GOT3 (cell line): ENCODE measurements around the gene BCL2L11.

Experiments used
- DNase-seq: peaks from one replicate; lab custom pipeline; 2025; ENCODE audit warnings: mixed read lengths; lab: John Stamatoyannopoulos, UW

BCL2L11 gene

DNA sequence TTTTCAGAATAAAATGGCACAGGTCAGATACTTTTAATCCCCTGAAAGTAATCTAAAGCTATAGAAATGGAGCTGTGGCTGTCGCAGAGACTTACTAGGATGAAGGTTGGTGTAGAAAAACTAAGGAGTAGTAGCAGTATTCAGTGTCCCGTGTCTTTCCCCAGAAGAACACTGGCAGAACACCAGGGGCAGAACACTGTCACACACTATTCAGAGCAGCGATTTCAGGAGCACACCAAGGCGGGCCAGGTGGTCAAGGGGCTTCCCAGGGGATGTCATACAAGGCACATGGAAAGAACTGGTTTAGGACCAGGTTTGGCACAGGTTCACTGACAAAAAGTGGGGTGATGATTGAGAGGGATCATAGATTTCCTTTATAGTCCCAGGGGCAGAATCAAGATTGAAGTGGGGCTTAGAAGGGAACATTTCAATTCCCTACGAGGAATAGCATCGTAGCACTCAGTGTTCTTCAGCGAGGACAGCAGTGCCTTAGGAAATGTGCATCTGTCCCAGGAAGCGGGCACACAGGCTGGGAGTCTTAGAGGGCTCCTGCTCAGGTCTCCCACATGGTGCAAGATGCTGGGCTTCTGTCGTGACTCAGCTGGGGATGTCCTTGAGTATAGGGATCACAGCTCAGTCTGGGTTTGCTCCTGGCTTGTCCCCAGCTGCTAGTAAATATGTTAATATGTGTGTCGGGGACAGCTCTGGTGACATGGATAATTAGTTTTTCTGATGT is 22.6 kb downstream of the BCL2L11 start:
- DNase-seq = no peak

DNA sequence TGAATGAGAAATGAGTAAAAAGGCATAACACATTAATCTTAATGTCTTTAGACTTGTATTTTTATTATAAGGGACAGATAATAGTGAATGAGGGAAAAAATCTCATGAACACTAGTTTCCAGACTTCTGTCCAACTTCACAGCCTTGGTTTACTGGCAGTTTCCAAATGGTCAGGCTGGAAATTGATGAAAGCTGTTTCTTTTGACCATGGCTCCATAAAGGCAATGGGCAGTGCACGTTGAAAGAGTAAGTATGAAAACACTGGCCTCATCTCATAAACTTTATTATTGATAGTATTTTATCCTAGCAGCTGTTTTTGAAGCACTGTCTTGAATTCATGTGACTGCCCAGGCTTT is 23.1 kb downstream of the BCL2L11 start:
- DNase-seq = no peak

- DNase-seq = no peak
Observed at GRCh38 chr2:111145103-111145760, 24.5 kb downstream of the BCL2L11 start.

DNA sequence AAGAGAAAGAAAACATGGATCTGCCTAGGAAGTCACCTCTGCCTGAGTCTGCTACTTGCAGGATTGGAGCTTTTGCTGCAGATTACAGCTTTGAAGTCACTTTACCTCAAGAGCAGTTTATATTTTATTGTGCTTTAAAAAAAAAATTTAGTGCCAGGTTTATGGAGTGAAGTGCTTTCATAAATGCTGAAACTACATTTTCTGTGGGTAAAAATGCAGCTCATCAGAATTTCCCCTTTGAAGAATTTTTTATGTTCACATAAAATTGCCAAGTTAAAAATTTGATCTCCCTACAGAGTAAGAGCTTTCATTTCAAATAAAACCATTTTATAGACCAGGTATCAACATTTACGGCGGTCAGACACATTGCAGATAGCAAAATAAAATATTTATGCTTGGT is 25.2 kb downstream of the BCL2L11 start:
- DNase-seq = no peak

- no peak for DNase-seq
Observed at GRCh38 chr2:111148225-111148873, 27.6 kb downstream of the BCL2L11 start.

GRCh38 chr2:111148925-111149324 is 28.2 kb downstream of the BCL2L11 start:
- DNase-seq = no peak

DNA sequence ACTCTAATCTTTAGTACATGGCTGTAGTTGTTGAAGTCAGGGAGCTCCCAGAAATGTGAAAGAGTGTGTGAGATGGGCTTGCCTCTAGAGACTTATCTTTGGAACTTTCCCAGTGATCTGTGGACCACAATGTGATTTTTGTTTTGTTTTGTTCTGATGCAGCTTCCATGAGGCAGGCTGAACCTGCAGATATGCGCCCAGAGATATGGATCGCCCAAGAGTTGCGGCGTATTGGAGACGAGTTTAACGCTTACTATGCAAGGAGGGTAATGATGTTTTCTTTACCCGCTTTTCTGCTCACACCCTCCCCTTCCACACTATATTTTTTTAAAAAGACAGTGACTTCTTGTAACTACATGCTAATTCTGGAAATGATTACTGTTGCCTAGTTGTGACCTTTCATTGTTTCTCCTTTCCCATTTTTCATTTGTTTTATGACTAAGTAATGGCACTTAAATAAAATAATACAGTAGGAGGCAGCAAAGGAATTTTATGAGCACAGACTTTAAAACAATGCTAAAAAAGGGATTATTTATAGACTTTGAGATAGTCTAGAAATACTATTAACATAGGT is 29.3 kb downstream of the BCL2L11 start:
- no peak for DNase-seq

- DNase-seq = no peak
Observed at GRCh38 chr2:111154758-111155157, 34.0 kb downstream of the BCL2L11 start.

DNA sequence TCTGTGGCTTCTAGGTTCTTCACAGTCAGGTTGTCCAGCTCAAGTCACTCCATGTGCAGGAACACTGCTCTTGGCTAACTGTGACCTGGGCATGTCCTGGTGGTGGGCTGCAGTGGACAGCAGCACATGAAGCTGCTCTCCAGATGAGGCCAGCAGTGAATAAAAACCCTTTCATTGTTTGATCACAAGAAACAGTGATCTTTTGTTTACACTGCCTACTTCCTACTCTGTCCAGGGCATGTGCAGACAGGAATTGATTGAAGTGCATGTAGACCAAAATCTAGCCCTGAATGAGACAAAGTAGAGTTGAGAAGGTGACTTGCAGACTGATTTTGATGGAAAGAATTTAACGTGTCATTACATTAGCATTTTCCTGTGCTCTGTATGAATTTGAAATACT is 34.9 kb downstream of the BCL2L11 start:
- DNase-seq = no peak

GRCh38 chr2:111156529-111156928 is 35.8 kb downstream of the BCL2L11 start:
- DNase-seq = no peak

DNA sequence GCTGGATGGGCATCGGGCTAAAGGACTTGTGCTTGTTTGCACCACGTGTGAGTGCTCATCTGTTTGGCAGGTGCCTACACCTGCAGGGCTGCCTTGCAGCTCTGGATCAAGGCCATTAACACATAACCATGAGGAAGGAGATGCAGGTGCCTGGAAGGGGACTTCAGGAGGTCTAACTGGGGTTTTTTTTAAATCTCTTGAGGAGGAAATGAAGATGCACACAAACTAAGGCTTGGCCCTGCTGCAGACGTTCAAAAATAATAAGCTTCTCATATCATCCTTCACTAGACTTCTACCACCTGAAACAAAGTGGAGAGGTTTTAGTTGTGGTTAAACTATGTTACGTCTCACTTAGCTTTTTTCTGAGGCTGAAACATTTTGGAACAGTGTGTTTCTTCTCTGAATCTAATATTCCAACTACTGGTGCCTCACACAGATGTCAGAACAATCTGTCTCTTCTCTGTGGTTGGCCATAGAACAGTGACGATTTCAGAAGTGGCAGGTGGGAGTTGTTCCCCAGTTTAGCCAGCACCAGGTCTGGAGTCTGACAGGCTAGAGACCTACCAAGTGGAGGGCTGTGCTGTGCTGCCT is 36.5 kb downstream of the BCL2L11 start:
- DNase-seq = no peak

DNA sequence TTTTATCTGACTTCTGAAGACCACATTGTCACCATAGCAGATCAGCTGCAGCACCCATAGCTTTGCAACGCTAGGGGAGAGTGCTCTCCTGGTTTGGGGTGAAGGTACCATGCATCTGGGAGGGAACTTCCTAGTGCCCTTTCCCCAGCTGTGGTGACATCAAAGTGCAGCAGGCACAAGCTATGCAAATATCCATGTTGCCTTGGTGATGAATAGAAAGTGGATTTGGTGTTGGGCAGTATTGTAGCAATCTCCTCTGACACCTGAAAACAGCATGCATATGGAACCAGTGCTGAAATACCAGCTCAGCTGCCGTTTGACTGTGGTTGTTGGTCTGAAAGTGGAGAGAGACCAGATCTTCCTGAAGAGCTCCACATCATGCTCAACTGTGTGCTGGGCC is 37.1 kb downstream of the BCL2L11 start:
- DNase-seq = no peak

GRCh38 chr2:111159641-111160040 is 38.9 kb downstream of the BCL2L11 start:
- no peak for DNase-seq

- DNase-seq = no peak
Observed at GRCh38 chr2:111160758-111161157, 40.0 kb downstream of the BCL2L11 start.

GRCh38 chr2:111161971-111162370 is 41.3 kb downstream of the BCL2L11 start:
- no peak for DNase-seq

DNA sequence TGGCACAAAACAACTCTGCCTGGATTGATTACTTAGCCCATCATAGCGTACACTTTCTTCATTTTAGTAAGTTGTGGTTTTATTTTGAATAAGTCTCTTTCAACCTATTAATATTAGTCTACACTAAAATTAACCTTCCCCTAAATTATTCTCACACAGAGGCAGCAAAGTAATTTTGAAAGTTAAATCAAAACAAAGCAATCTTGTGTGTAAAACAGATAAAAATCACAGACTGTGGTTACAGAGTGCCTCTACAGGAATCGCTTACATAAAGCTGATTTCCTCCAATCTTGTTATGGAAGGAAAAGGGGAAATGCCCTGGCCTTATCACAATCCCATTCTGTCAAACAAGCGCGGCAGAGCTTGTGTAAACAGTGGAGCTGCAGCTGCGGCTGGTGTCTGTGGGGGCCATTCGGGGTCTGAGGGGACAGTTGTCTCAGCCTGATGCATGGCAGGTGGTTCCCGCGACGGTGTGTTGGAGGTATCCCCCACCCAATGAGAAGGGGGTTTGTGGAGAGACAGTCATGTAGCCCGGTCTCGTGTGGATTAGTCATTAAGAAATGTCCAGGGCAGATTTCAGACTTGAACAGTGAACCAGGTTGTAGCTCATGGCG is 42.1 kb downstream of the BCL2L11 start:
- DNase-seq = no peak

DNA sequence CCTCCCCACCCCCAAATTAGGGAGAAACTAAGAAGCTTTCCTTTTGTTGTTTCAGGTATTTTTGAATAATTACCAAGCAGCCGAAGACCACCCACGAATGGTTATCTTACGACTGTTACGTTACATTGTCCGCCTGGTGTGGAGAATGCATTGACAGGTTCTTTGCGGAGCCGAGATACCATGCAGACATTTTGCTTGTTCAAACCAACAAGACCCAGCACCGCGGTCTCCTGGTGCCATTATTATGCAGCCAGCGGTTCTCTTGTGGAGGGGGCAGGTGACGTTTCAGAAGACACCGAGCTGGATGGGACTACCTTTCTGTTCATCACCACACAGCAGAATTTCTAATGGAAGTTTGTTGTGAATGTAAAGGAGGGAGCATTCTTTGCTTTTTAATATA is 43.4 kb downstream of the BCL2L11 start:
- no peak for DNase-seq

DNA sequence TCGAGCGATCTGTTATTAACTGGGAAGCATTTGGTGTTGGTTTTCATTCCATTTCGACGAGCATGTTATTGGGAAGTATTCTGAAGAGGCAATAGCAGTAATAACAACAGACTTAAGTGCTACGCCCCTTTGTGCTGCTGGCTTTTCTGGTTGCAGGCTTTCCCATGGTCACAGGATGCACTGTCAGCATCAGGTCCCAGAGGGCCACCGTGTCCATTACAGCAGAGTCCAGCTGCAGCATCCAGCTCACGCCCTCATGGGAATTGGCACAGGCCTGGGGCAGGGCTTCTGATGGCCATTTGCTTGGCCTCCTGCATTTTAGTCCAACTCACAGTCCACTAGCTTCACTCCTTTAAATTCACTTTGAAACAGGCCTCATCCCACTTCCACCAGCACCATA is 44.4 kb downstream of the BCL2L11 start:
- no peak for DNase-seq

DNA sequence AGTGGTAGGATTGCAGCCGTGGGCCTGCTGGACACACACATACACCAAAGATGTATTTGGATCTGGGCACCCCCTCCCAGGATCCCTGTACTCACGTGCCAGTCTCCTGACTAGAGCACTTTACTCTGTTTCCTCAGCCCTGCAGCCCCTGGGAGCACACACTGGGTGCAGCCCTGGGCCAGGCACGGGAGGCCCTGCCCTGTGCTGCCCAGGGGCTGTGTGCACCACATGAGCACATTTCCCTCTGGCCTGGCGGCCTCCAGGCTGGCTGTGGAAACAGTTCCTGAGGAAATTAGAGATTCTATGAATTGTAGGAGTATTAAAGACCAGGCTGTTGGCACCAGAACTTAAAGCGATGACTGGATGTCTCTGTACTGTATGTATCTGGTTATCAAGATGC is 45.4 kb downstream of the BCL2L11 start:
- no peak for DNase-seq

GRCh38 chr2:111167076-111167862 is 46.6 kb downstream of the BCL2L11 start:
- DNase-seq = no peak

GRCh38 chr2:111167863-111168162 is 47.1 kb downstream of the BCL2L11 start:
- no peak for DNase-seq
